Liver (tissue), 4 donors: ENCODE results near the gene FBXL4. TPM values are rescaled to one million over a fixed set of nuclear protein-coding genes. Genes with fewer than 3 reads are reported as not detected.

Source experiments
- polyA plus RNA-seq, 2 donors: library from polyadenylated mRNA; stranded (reverse) in 1 of 2; unstranded in 1 of 2; fragments of 200-250 nt in 1 of 2; fragments of >200 nt in 1 of 2; fragmentation: Nextera tagmentation in 1 of 2; extraction: Ambion mirVana in 1 of 2; gene quantifications; one replicate each; pipeline versions ENCODE4 v1.2.1 to v1.2.3, GENCODE V29; 2013 to 2015
- total RNA-seq, 2 donors: library from RNA; depleted of rRNA; stranded (reverse); fragments of >200 nt; gene quantifications; one replicate each; pipeline ENCODE4 v1.2.3, GENCODE V29; 2014
- donor health status: healthy.
- donor health status: healthy.
- donor health status: healthy.

FBXL4 gene
- total and polyA plus RNA-seq, 4 donors, result 4.1 to 18.8 (median 14.0) TPM

Other genes with a start within 250 kb of the FBXL4 start
- gene POU3F2, start 113.4 kb downstream of the FBXL4 start, total RNA-seq, result not detected
- not detected for gene POU3F2, start 113.4 kb downstream of the FBXL4 start, polyA plus RNA-seq